Neural progenitor cell (in vitro differentiated cells): ENCODE measurements around the gene ATP6V1B1.

Experiments used
- EZH2 ChIP-seq: fragments of 200-600 bp; sonication (generic); IDR thresholded peaks from 2 replicates; pipeline ENCODE4 v1.6.1; 2017; ENCODE audit warnings: antibody characterized with exemption, mild to moderate bottlenecking, moderate library complexity
- EZH2phosphoT487 ChIP-seq: fragments of 200-600 bp; sonication (generic); IDR thresholded peaks from 2 replicates; pipeline ENCODE4 v1.6.1; 2017; ENCODE audit warnings: antibody characterized with exemption
- TF ChIP-seq, protein P1 (sequence below): fragments of 200-600 bp; sonication (generic); IDR thresholded peaks from 2 replicates; pipeline ENCODE4 v1.5.1; 2017; ENCODE audit warnings: antibody characterized with exemption, mild to moderate bottlenecking

GRCh38 chr2:71001592-71001927, 65.9 kb downstream of the ATP6V1B1 start:
- TF ChIP-seq EZH2: no peak
- TF ChIP-seq, protein P1, sequence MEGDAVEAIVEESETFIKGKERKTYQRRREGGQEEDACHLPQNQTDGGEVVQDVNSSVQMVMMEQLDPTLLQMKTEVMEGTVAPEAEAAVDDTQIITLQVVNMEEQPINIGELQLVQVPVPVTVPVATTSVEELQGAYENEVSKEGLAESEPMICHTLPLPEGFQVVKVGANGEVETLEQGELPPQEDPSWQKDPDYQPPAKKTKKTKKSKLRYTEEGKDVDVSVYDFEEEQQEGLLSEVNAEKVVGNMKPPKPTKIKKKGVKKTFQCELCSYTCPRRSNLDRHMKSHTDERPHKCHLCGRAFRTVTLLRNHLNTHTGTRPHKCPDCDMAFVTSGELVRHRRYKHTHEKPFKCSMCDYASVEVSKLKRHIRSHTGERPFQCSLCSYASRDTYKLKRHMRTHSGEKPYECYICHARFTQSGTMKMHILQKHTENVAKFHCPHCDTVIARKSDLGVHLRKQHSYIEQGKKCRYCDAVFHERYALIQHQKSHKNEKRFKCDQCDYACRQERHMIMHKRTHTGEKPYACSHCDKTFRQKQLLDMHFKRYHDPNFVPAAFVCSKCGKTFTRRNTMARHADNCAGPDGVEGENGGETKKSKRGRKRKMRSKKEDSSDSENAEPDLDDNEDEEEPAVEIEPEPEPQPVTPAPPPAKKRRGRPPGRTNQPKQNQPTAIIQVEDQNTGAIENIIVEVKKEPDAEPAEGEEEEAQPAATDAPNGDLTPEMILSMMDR: no peak
- no peak for TF ChIP-seq EZH2phosphoT487
